Neuronal stem cell (in vitro differentiated cells): ENCODE measurements around the gene TIE1.

Source experiments
- DNase-seq: peaks from one replicate; pipeline ENCODE4 v3.0.0-alpha.2; 2013; ENCODE audit warnings: low spot score
- H2AFZ ChIP-seq: one replicate; pipeline ENCODE4 v1.6.1; 2013; ENCODE audit warnings: mild to moderate bottlenecking, low read length, inconsistent platforms
- H2AK5ac ChIP-seq: 2 replicates; pipeline ENCODE4 v1.6.1; 2013; ENCODE audit warnings: low read depth, mild to moderate bottlenecking, inconsistent platforms, low read length, moderate library complexity, mixed read lengths
- H2BK120ac ChIP-seq: 2 replicates; pipeline ENCODE4 v1.6.1; 2013; ENCODE audit warnings: low read depth, mild to moderate bottlenecking, inconsistent platforms, low read length, moderate library complexity, mixed read lengths
- H2BK12ac ChIP-seq: one replicate; pipeline ENCODE4 v1.6.1; 2013; ENCODE audit warnings: low read length, inconsistent platforms
- H2BK15ac ChIP-seq: 2 replicates; pipeline ENCODE4 v1.6.1; 2013; ENCODE audit warnings: mild to moderate bottlenecking, low read length, inconsistent platforms, mixed read lengths
- H2BK5ac ChIP-seq: one replicate; pipeline ENCODE4 v1.6.1; 2013; ENCODE audit warnings: inconsistent platforms, mild to moderate bottlenecking, low read length, moderate library complexity
- H3K14ac ChIP-seq: one replicate; pipeline ENCODE4 v1.6.1; 2013; ENCODE audit warnings: low read length, inconsistent platforms
- H3K18ac ChIP-seq: 2 replicates; pipeline ENCODE4 v1.6.1; 2013; ENCODE audit warnings: low read length, inconsistent platforms
- H3K23ac ChIP-seq: 2 replicates; pipeline ENCODE4 v1.6.1; 2013; ENCODE audit warnings: low read depth, mild to moderate bottlenecking, mixed read lengths, low read length, inconsistent platforms; ENCODE audit not compliant: poor library complexity
- H3K27ac ChIP-seq: replicated peaks from 3 replicates; pipeline ENCODE4 v1.5.1; 2013; ENCODE audit warnings: low read length, inconsistent platforms
- H3K27me3 ChIP-seq, 3 experiments: 2 replicates each; pipeline ENCODE4 v1.6.1; 2013; ENCODE audit warnings: low read length in 3 of 3, mild to moderate bottlenecking in 2 of 3, inconsistent platforms in 1 of 3, low read depth in 1 of 3, mixed read lengths in 1 of 3, moderate library complexity in 1 of 3; ENCODE audit not compliant: control insufficient read depth in 3 of 3, insufficient read depth in 3 of 3
- H3K36me3 ChIP-seq, 2 donors: replicated peaks in 1 of 2; 2 replicates each; pipeline ENCODE4 v1.6.1; 2013; ENCODE audit warnings: low read length in 2 of 2; ENCODE audit not compliant: control insufficient read depth in 2 of 2, insufficient read depth in 2 of 2
- H3K4ac ChIP-seq: 2 replicates; pipeline ENCODE4 v1.6.1; 2013; ENCODE audit warnings: inconsistent platforms, mild to moderate bottlenecking, low read length, moderate library complexity
- H3K4me1 ChIP-seq, 2 donors: 1 replicate in 1 of 2; 2 replicates in 1 of 2; pipeline ENCODE4 v1.6.1; 2013; ENCODE audit warnings: low read length in 2 of 2, low read depth in 1 of 2; ENCODE audit not compliant: control insufficient read depth in 2 of 2, insufficient read depth in 1 of 2
- H3K4me2 ChIP-seq: one replicate; pipeline ENCODE4 v1.6.1; 2013; ENCODE audit warnings: mild to moderate bottlenecking, low read length, inconsistent platforms; ENCODE audit not compliant: insufficient read depth, poor library complexity, severe bottlenecking
- H3K4me3 ChIP-seq, 2 donors: 2 replicates each; pipeline ENCODE4 v1.5.1; 2013; ENCODE audit warnings: low read length in 2 of 2, mild to moderate bottlenecking in 2 of 2, inconsistent platforms in 1 of 2, moderate library complexity in 1 of 2
- H3K79me1 ChIP-seq: one replicate; pipeline ENCODE4 v1.6.1; 2013; ENCODE audit warnings: low read depth, mild to moderate bottlenecking, inconsistent platforms, low read length, moderate library complexity
- H3K9ac ChIP-seq: one replicate; pipeline ENCODE4 v1.6.1; 2013; ENCODE audit warnings: mild to moderate bottlenecking, low read depth, low read length, inconsistent platforms; ENCODE audit not compliant: poor library complexity
- H3K9me3 ChIP-seq, 2 donors: replicated peaks in 1 of 2; 2 replicates each; pipeline versions ENCODE3 to v1.6.1; 2013; ENCODE audit warnings: low read length in 2 of 2, mild to moderate bottlenecking in 2 of 2, inconsistent platforms in 1 of 2, low read depth in 1 of 2, mixed read lengths in 1 of 2, moderate library complexity in 1 of 2; ENCODE audit not compliant: control insufficient read depth in 2 of 2, insufficient read depth in 1 of 2
- H4K8ac ChIP-seq: one replicate; pipeline ENCODE4 v1.6.1; 2013; ENCODE audit warnings: low read depth, mild to moderate bottlenecking, inconsistent platforms, low read length, moderate library complexity
- H4K91ac ChIP-seq: one replicate; pipeline ENCODE4 v1.6.1; 2013; ENCODE audit warnings: low read length, low read depth, mild to moderate bottlenecking, inconsistent platforms; ENCODE audit not compliant: poor library complexity
- WGBS, 2 donors: extraction: QIAGEN DNeasy Blood & Tissue Kit; methylation state at CpG; one replicate each; pipeline ENCODE4 v1.1.7; 2013; ENCODE audit warnings: missing lambda C conversion rate in 2 of 2, mixed read lengths in 1 of 2; ENCODE audit not compliant: insufficient read length in 2 of 2, insufficient replicate concordance in 1 of 2; ENCODE audit errors: extremely low coverage in 2 of 2; 5-methylcytosine and 5-hydroxymethylcytosine counted together

Gene TIE1

DNA sequence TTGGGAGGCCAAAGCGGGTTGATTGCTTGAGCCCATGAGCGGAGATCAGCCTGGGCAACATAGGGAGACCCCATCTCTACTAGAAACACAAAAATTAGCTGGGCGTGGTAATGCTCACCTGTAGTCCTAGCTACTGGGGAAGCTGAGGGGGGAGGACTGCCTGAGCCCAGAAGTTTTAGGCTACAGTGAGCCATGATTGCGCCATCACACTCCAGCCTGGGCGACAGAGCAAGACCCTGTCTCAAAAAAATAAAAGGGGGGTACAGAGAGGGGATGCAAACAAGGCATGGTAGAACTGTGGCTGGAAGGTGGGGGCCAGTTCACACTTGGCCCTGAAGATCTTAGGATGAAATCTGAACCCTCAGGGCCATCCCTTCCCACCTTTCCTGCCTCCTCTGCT is 14.2 kb upstream of the TIE1 start:
- Histone ChIP-seq H2BK5ac (no peak overlapping the region), H2AFZ (no peak overlapping the region), H3K36me3 (no peaks in the 10 kb centered on the region), H4K8ac (no peak overlapping the region), H3K18ac (no peak overlapping the region), H2BK12ac (no peak overlapping the region), H3K79me1 (no peaks in the 10 kb centered on the region), H3K27me3 (peaks cover 0 to 32% (median 6%) of the 10 kb centered on the region in 3 experiments), H3K23ac (no peak overlapping the region), H4K91ac (no peak overlapping the region), H3K14ac (no peak overlapping the region), H3K4me2 (no peak overlapping the region), H3K4me3 (no peak overlapping the region), H2BK120ac (no peak overlapping the region), H3K27ac (no peak overlapping the region), H3K9me3 (no peaks in the 10 kb centered on the region), H2AK5ac (no peak overlapping the region), H3K4me1 (peaks cover 6 to 18% of the 10 kb centered on the region in 2 donors), H3K9ac (no peak overlapping the region), H3K4ac (no peak overlapping the region), H2BK15ac (no peak overlapping the region)
- no CpG with 5 or more reads among the region's 5 CpGs for whole genome bisulfite sequencing, 2 donors
- DNase-seq: no peak

DNA sequence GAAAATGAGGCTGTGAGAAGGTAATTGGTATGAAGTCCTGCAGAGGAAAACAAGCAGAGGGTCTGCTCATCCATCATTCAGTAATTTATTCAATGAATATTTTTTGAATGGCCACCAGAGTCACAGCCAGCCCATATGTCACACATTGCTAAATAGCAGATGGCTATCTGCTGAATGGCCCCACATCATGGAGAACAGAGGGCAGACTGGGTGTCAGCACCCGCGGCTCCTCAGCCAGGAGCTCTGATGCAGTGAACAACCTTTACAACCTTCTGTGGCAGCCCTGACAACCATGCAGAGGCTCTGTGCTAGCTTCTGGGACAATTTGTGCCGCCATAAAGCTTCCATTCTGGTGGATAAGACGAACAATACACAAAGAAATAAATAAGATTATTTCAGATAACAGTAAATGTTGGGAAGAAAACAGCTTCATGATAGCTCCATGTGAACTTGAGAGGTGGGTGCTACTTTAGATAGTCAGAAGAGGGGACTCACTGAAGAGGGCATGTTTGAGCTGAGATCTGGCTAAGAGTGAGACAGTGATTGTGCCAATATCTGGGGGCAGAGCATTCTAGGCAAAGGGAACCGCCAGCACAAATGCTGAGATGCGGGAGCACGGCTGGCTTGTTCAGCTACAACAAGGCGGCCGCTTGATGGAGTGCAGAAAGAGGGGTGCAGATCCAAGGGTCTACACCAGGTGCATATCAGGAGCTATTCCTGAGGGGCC is 12.6 kb upstream of the TIE1 start:
- Histone ChIP-seq H2BK5ac (no peak overlapping the region), H3K79me1 (no peaks in the 10 kb centered on the region), H3K23ac (no peak overlapping the region), H3K4me1 (peaks cover 0 to 12% of the 10 kb centered on the region in 2 donors), H3K9ac (no peak overlapping the region), H3K9me3 (no peaks in the 10 kb centered on the region), H3K4ac (no peak overlapping the region), H2BK15ac (no peak overlapping the region), H3K27me3 (peaks cover 0 to 32% (median 6%) of the 10 kb centered on the region in 3 experiments), H2BK12ac (no peak overlapping the region), H3K14ac (no peak overlapping the region), H2BK120ac (no peak overlapping the region), H3K4me2 (no peak overlapping the region), H4K91ac (no peak overlapping the region), H2AFZ (no peak overlapping the region), H3K36me3 (no peaks in the 10 kb centered on the region), H2AK5ac (no peak overlapping the region), H3K4me3 (no peak overlapping the region), H3K18ac (no peak overlapping the region), H4K8ac (no peak overlapping the region), H3K27ac (no peak overlapping the region)
- WGBS, 2 donors: no CpG with 5 or more reads among the region's 9 CpGs
- no peak for DNase-seq

- H3K4ac ChIP-seq: no peak overlapping the region
- no peaks in the 10 kb centered on the region for H3K36me3 ChIP-seq
- H2AK5ac ChIP-seq: no peak overlapping the region
- no peak overlapping the region for H2BK12ac ChIP-seq
- no peak for DNase-seq
- H2AFZ ChIP-seq: no peak overlapping the region
- no CpG with 5 or more reads among the region's 12 CpGs for WGBS, 2 donors
- no peak overlapping the region for H3K14ac ChIP-seq
- no peak overlapping the region for H4K91ac ChIP-seq
- no peaks in the 10 kb centered on the region for H3K9me3 ChIP-seq
- no peak overlapping the region for H3K9ac ChIP-seq
- H3K4me3 ChIP-seq: no peak overlapping the region
- no peak overlapping the region for H3K23ac ChIP-seq
- H3K27me3 ChIP-seq: peaks cover 0 to 32% (median 6%) of the 10 kb centered on the region in 3 experiments
- H3K4me2 ChIP-seq: no peak overlapping the region
- H2BK5ac ChIP-seq: no peak overlapping the region
- H3K27ac ChIP-seq: no peak overlapping the region
- no peak overlapping the region for H2BK15ac ChIP-seq
- no peak overlapping the region for H2BK120ac ChIP-seq
- no peaks in the 10 kb centered on the region for H3K79me1 ChIP-seq
- no peak overlapping the region for H3K18ac ChIP-seq
- H4K8ac ChIP-seq: no peak overlapping the region
- peaks cover 0 to 12% of the 10 kb centered on the region in 2 donors for H3K4me1 ChIP-seq
Measured at GRCh38 chr1:43288785-43289706, 11.7 kb upstream of the TIE1 start.

- Histone ChIP-seq H3K4me1 (peaks cover 4 to 16% of the 10 kb centered on the region in 2 donors), H2BK5ac (no peak overlapping the region), H3K14ac (no peak overlapping the region), H3K9ac (no peak overlapping the region), H3K4me3 (no peak overlapping the region), H3K23ac (no peak overlapping the region), H2BK15ac (no peak overlapping the region), H3K4me2 (no peak overlapping the region), H2AK5ac (no peak overlapping the region), H2AFZ (no peak overlapping the region), H4K91ac (no peak overlapping the region), H3K36me3 (no peaks in the 10 kb centered on the region), H2BK120ac (no peak overlapping the region), H3K9me3 (no peaks in the 10 kb centered on the region), H3K27me3 (peaks cover 0 to 20% (median 2%) of the 10 kb centered on the region in 3 experiments), H3K27ac (no peak overlapping the region), H3K4ac (no peak overlapping the region), H2BK12ac (no peak overlapping the region), H3K18ac (no peak overlapping the region), H3K79me1 (no peaks in the 10 kb centered on the region), H4K8ac (no peak overlapping the region)
- WGBS, 2 donors: no CpG with 5 or more reads among the region's 7 CpGs
- no peak for DNase-seq
Measured at GRCh38 chr1:43292216-43292615, 8.6 kb upstream of the TIE1 start.
